Stimulated activated CD4-positive, alpha-beta T cell treated with anti-CD3 and anti-CD28 coated beads, Interleukin-2, amount 100 ng/mL, for 4 hours (primary cell): ENCODE data around the gene SARM1.

Experiments
- DNase-seq: peaks from one replicate; pipeline ENCODE4 v3.0.0-alpha.2; 2020; ENCODE audit warnings: low read depth

SARM1 gene

GRCh38 chr17:28368915-28369683 lies 2.4 kb upstream of the SARM1 start:
- DNase-seq: no peak

GRCh38 chr17:28369684-28370034 lies 1.8 kb upstream of the SARM1 start:
- no peak for DNase-seq

GRCh38 chr17:28370035-28370743 lies 1.3 kb upstream of the SARM1 start, which contains the start of gene VTN:
Gene VTN, minus strand, starts transcription at chr17:28370307. Its CDS starts 104 bp downstream, at chr17:28370203.
- DNase-seq: no peak

GRCh38 chr17:28370744-28371103 lies 770 bp upstream of the SARM1 start:
- DNase-seq: no peak

GRCh38 chr17:28372203-28372944 lies 880 bp downstream of the SARM1 start:
- no peak for DNase-seq

- no peak for DNase-seq
Observed at GRCh38 chr17:28372945-28373274, 1.4 kb downstream of the SARM1 start.

- DNase-seq: no peak
Observed at GRCh38 chr17:28379814-28380801, 8.6 kb downstream of the SARM1 start.

GRCh38 chr17:28381141-28381825 lies 9.8 kb downstream of the SARM1 start:
- no peak for DNase-seq

- DNase-seq: peak; percentile 53
Observed at GRCh38 chr17:28384281-28385036, 13.0 kb downstream of the SARM1 start.

- no peak for DNase-seq
Observed at GRCh38 chr17:28385037-28385400, 13.5 kb downstream of the SARM1 start.

GRCh38 chr17:28385406-28385805 lies 13.9 kb downstream of the SARM1 start:
- DNase-seq: no peak

GRCh38 chr17:28386391-28386790 lies 14.9 kb downstream of the SARM1 start:
- DNase-seq: no peak

- DNase-seq: no peak
Observed at GRCh38 chr17:28388106-28388505, 16.6 kb downstream of the SARM1 start.

- no peak for DNase-seq
Observed at GRCh38 chr17:28390141-28390540, 18.6 kb downstream of the SARM1 start.

- DNase-seq: no peak
Observed at GRCh38 chr17:28390563-28390962, 19.1 kb downstream of the SARM1 start.

GRCh38 chr17:28390984-28391383 lies 19.5 kb downstream of the SARM1 start:
- no peak for DNase-seq

- no peak for DNase-seq
Observed at GRCh38 chr17:28391401-28391800, 19.9 kb downstream of the SARM1 start.

GRCh38 chr17:28392491-28392890 lies 21.0 kb downstream of the SARM1 start:
- DNase-seq: no peak

GRCh38 chr17:28394337-28395116 lies 23.0 kb downstream of the SARM1 start:
- no peak for DNase-seq

- no peak for DNase-seq
Observed at GRCh38 chr17:28395426-28395825, 23.9 kb downstream of the SARM1 start.
